ENCODE results near the gene EBF3.

GRCh38 chr10:129790715-129791446 is 173.2 kb downstream of the EBF3 start:
- TF ChIP-seq SIN3A (IDR thresholded peaks at IDR 0.05; ENCODE audit: borderline replicate concordance, insufficient read depth, low read length), result no peak
- TF ChIP-seq REST (IDR thresholded peaks at IDR 0.05; ENCODE audit: insufficient read depth in 1 of 2, low read depth in 2 of 2, low read length in 2 of 2), result no peak

All from PFSK-1 (cell line).